Uterus (tissue), 2 donors: ENCODE results near the gene TUBA1B.

Source experiments
- CTCF ChIP-seq, 4 experiments: fragments of 200-600 bp in 2 of 4; fragments of 450-650 bp in 2 of 4; sonication (generic) in 2 of 4; IDR thresholded peaks; one replicate each; pipeline ENCODE4 v1.5.1; 2016 to 2019; ENCODE audit warnings: antibody characterized with exemption in 4 of 4, mild to moderate bottlenecking in 2 of 4, moderate library complexity in 1 of 4
- POLR2A ChIP-seq, 2 donors: fragments of 450-650 bp; IDR thresholded peaks; one replicate each; pipeline ENCODE4 v1.6.1; 2016; ENCODE audit warnings: antibody characterized with exemption in 2 of 2, mild to moderate bottlenecking in 1 of 2, moderate library complexity in 1 of 2

- TF ChIP-seq CTCF (IDR thresholded peaks at IDR 0.05) = no peak
- TF ChIP-seq POLR2A (IDR thresholded peaks at IDR 0.05) = no peak
Measured at GRCh38 chr12:49097381-49097780, 33.8 kb downstream of the TUBA1B start.
